Heart left ventricle (tissue), 16 donors: ENCODE measurements around the gene SAP30BP. TPM values are rescaled to one million over a fixed set of nuclear protein-coding genes. Genes with fewer than 3 reads are reported as not detected.

Experiments used
- ATAC-seq, 4 donors: fragments of 200-7000 bp; cut with Tn5 transposase; one replicate each; pipeline ENCODE4 v1.9.1; 2020 to 2022; ENCODE audit warnings: moderate library complexity in 4 of 4, mild to moderate bottlenecking in 3 of 4, moderate number of reproducible peaks in 1 of 4
- DNase-seq, 5 donors: peaks; one replicate each; pipeline ENCODE4 v3.0.0-alpha.2; 2020
- H3K27ac ChIP-seq, 12 donors: fragments of 200-600 bp; sonication (generic) in 4 of 12; one replicate each; pipeline versions ENCODE4 v1.5.0 to v1.8.0; 2016 to 2022; ENCODE audit warnings: mild to moderate bottlenecking in 2 of 12
- H3K27me3 ChIP-seq, 9 donors: fragments of 200-600 bp; sonication (generic) in 2 of 9; one replicate each; pipeline versions ENCODE4 v1.5.1 to v1.8.0; 2016 to 2022; ENCODE audit warnings: mild to moderate bottlenecking in 3 of 9
- H3K36me3 ChIP-seq, 9 donors: fragments of 200-600 bp; sonication (generic) in 2 of 9; one replicate each; pipeline versions ENCODE4 v1.5.0 to v1.8.0; 2018 to 2022; ENCODE audit warnings: mild to moderate bottlenecking in 2 of 9
- H3K4me1 ChIP-seq, 12 donors: fragments of 200-600 bp; sonication (generic) in 4 of 12; one replicate each; pipeline versions ENCODE4 v1.5.0 to v1.8.0; 2016 to 2022; ENCODE audit warnings: mild to moderate bottlenecking in 3 of 12
- H3K4me3 ChIP-seq, 12 donors: fragments of 200-600 bp; sonication (generic) in 4 of 12; one replicate each; pipeline versions ENCODE4 v1.5.0 to v1.8.0; 2017 to 2022; ENCODE audit warnings: mild to moderate bottlenecking in 9 of 12, moderate library complexity in 4 of 12
- H3K9me3 ChIP-seq, 12 donors: fragments of 200-600 bp; sonication (generic) in 4 of 12; one replicate each; pipeline versions ENCODE4 v1.5.0 to v1.8.0; 2016 to 2022; ENCODE audit warnings: mild to moderate bottlenecking in 1 of 12
- POLR2A ChIP-seq, 2 donors: fragments of 450-650 bp; IDR thresholded peaks; one replicate each; pipeline ENCODE4 v1.6.1; 2017; ENCODE audit warnings: antibody characterized with exemption in 2 of 2, mild to moderate bottlenecking in 2 of 2, moderate library complexity in 2 of 2
- WGBS, 4 donors: extraction: QIAGEN DNeasy Blood & Tissue Kit in 2 of 4; methylation state at CpG; one replicate each; pipeline versions ENCODE4 v1.1.5 to v1.1.7; 2013 to 2018; 5-methylcytosine and 5-hydroxymethylcytosine counted together
- intact Hi-C, 10 donors: fragments of 100-400 bp; cut with DNase I; formaldehyde crosslinking; loops; one replicate each; pipeline versions ENCODE4 v1.11.1 to v1.14.2; 2022
- polyA plus RNA-seq, 2 donors: library from polyadenylated mRNA; stranded (reverse); fragments of 200-250 nt; gene quantifications; one replicate each; pipeline ENCODE4 v1.2.3, GENCODE V29; 2013
- total RNA-seq, 9 donors: library from RNA; depleted of rRNA in 2 of 9; stranded (reverse); fragments of >200 nt in 2 of 9; fragmentation: NEBNext Ultra II Directional in 3 of 9; extraction: Animal tissue kit (Norgen Biotek cat#: 25700) in 3 of 9; gene quantifications; one replicate each; pipeline versions ENCODE4 v1.1.0 to v1.2.4, GENCODE V29; 2016 to 2023
- TF ChIP-seq, protein P1 (sequence below), 12 donors: fragments of 200-600 bp; sonication (generic) in 4 of 12; IDR thresholded peaks; one replicate each; pipeline versions ENCODE4 v1.5.0 to v1.8.0; 2018 to 2022; ENCODE audit warnings: antibody characterized with exemption in 12 of 12, mild to moderate bottlenecking in 5 of 12
- donor health status: ischemic (EF 13 %, LVEDD 7.1; RV severe dilation, severe dysfunction).
- donor health status: healthy with polysubstance abuse.
- donor health status: DM: no; HTN: yes; CAD: no.
- donor health status: DM: no; HTN: no; CAD: no.
- donor health status: ischemic (EF 25% LVEDD 6.9; RV normal size, moderate dysfunction).
- donor health status: ischemic (EF 25% LVEDD 5.7; RV mildly dilated, moderate dysfunction).
- donor health status: healthy.
- donor health status: DM: yes; HTN: yes; CAD: no.
- donor health status: ischemic (EF 35%, LVEDD 5.7; RV mildly dilated, moderate dysfunction).
- donor health status: nonischemic (EF 11% LVEDD 7.7; RV severe dilation, severe dysfunction).
- donor health status: DM: yes; HTN: yes; CAD: no.
- donor health status: PGD.
- donor health status: ischemic (EF 29% LVEDD 5.4; RV normal size, mild dysfunction).
- donor health status: nonischemic (EF 23%, LVEDD 6.1; RV moderate dilation, normal function).

SAP30BP gene
- total and polyA plus RNA-seq, 11 donors = 40.9 to 121 (median 54.6) TPM

DNA sequence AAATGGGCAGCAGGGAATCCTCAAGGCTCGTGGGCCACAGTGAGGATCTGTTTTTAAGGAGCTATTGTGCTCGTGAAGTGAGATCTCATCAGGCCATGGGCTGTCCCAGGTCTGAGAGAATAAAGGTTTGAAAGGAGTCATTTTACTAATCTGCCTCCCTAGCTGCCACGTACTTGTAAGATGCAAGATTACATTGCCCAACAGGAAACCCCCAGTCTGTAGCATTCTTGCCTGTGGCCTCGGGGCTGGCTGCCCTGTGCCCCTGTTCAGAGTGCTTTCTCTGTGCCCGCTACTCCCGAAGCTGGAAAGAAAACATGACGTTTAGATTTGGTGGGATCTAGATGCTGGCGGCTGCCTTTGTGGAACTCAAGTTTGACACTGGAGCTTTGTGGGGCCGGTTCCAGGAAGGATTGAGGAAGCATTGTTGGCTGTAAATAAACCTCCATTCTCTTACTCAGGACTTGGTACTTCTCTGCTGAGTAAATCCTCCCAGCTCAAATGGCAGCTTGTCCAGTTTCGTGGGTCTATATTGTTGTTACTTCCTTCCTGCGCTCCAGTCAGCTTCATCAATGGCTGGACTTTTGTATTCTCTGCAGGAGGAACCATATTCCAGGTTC is 21.2 kb downstream of the SAP30BP start:
- H3K36me3 ChIP-seq = peaks cover 0 to 31% (median 8%) of the 10 kb centered on the region in 9 donors
- no peaks in the 10 kb centered on the region for H3K27me3 ChIP-seq
- ATAC-seq = peak in 2 of 4 donors; percentile 9 to 35
- whole genome bisulfite sequencing, 4 donors = 56 to 73% (median 64%) methylated on average over 11 of the region's 11 CpGs
- H3K9me3 ChIP-seq = no peaks in the 10 kb centered on the region
- no peak for DNase-seq
- intact Hi-C loops = no loop called here
- H3K4me3 ChIP-seq = no peak overlapping the region
- TF ChIP-seq POLR2A (IDR thresholded peaks at IDR 0.05) = no peak
- TF ChIP-seq, protein P1, sequence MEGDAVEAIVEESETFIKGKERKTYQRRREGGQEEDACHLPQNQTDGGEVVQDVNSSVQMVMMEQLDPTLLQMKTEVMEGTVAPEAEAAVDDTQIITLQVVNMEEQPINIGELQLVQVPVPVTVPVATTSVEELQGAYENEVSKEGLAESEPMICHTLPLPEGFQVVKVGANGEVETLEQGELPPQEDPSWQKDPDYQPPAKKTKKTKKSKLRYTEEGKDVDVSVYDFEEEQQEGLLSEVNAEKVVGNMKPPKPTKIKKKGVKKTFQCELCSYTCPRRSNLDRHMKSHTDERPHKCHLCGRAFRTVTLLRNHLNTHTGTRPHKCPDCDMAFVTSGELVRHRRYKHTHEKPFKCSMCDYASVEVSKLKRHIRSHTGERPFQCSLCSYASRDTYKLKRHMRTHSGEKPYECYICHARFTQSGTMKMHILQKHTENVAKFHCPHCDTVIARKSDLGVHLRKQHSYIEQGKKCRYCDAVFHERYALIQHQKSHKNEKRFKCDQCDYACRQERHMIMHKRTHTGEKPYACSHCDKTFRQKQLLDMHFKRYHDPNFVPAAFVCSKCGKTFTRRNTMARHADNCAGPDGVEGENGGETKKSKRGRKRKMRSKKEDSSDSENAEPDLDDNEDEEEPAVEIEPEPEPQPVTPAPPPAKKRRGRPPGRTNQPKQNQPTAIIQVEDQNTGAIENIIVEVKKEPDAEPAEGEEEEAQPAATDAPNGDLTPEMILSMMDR (IDR thresholded peaks at IDR 0.05) = no peak
- H3K27ac ChIP-seq = peak overlapping the region in 11 of 12 donors; percentile 33 to 92 (median 63)
- peaks cover 2 to 90% (median 72%) of the 10 kb centered on the region in 12 donors for H3K4me1 ChIP-seq

DNA sequence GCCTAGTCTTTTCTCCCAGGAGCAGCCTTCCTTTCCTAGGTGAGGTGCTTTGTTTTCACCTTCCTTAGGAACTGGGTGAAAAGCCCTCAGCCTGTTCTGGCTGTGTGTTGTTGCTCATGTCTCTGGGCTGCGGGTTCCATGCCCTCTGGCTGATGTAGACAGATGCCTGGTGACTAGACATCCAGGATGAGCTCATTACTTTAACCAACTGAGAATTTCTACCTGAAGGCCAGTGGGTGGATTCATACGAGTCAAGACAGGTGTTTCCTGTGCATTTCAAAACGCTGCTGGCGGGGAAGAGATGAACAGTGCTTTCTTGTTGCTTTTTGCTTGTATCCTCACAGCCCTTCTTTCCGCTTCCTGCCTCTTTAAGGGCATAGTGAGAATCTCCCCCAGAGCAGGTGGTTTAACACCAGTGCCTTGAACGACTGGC is 22.3 kb downstream of the SAP30BP start:
- no peak for DNase-seq
- Histone ChIP-seq H3K27me3 (no peaks in the 10 kb centered on the region), H3K4me3 (no peak overlapping the region), H3K27ac (peak overlapping the region in 5 of 12 donors; percentile 61 to 92 (median 63)), H3K36me3 (peaks cover 0 to 42% (median 14%) of the 10 kb centered on the region in 9 donors), H3K9me3 (no peaks in the 10 kb centered on the region), H3K4me1 (peaks cover 2 to 90% (median 70%) of the 10 kb centered on the region in 12 donors)
- intact Hi-C loops = no loop called here
- 73 to 83% (median 78%) methylated on average over 6 of the region's 6 CpGs for WGBS, 4 donors
- no peak for TF ChIP-seq POLR2A (IDR thresholded peaks at IDR 0.05)
- TF ChIP-seq, protein P1 (IDR thresholded peaks at IDR 0.05) = no peak
- ATAC-seq = no peak

DNA sequence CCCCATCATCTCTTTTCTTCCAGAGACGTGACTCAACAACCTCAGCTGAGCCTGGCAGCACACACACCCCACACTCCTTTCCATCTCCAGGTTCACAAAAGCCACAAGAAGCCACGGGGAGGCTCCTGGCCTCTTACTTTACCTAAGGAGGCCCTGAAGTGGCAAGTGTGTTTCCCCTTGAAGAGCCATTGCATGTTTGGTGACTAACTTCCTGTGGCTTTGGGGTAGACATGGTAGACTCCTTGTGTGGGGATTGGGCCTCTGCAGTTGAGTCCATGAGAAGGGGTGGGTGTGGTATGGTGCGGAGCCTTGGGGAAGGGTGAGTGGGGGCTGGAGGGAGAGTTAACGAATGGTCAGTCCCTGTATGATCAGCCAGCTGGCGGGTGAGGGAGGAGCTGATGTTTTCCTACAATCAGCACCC is 24.2 kb downstream of the SAP30BP start:
- ATAC-seq (no peak), DNase-seq (no peak)
- Histone ChIP-seq H3K36me3 (peaks cover 0 to 57% (median 25%) of the 10 kb centered on the region in 9 donors), H3K9me3 (no peaks in the 10 kb centered on the region), H3K4me1 (peaks cover 2 to 89% (median 69%) of the 10 kb centered on the region in 12 donors), H3K4me3 (no peak overlapping the region), H3K27me3 (no peaks in the 10 kb centered on the region), H3K27ac (peak overlapping the region in 3 of 12 donors; percentile 24 to 95 (median 90))
- intact Hi-C loops = no loop called here
- TF ChIP-seq, protein P1 (IDR thresholded peaks at IDR 0.05) = no peak
- TF ChIP-seq POLR2A (IDR thresholded peaks at IDR 0.05) = no peak
- WGBS, 4 donors = 86 to 91% (median 89%) methylated on average over 5 of the region's 5 CpGs

DNA sequence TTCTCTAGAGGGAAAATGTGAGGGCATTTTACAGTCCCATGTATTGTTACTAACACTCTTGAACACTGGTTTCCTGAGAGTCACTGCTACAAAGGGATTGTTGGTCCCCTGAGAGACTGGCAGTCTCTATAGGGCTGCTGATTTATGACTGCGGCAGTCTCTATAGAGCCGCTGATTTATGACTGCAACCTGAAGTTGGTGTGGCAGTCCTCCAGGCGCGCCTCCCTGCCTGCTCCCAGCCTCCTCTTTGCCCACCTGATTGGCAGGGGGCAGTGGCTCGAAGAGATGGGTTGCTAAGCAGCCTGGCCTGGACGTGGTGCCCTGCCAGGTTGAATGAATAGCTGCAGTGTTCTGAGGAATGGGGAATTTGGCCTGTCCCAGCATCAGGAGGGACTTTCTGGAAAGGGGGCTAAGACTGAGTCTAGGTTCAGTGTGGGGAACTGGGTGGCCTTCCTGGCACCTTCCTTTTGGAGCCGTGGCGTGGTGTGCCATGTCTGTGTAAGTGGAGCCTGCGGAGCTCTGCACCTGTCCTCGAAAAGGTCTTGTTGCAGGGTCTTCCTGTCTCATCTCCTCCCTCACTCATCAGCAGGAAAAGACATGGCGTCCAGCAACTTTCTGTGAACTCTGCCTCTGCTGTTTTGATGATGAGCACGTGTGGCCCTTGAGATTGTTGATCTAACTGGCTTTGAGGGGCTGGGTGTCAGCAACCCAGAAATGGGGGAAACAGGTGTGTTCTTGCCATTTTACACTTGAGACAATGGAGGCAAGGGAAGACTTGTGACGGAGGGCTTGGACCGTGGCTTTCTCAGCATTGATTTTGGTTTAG is 24.9 kb downstream of the SAP30BP start:
- DNase-seq = no peak
- ATAC-seq = no peak
- TF ChIP-seq, protein P1 (IDR thresholded peaks at IDR 0.05) = no peak
- TF ChIP-seq POLR2A (IDR thresholded peaks at IDR 0.05) = no peak
- H3K9me3 ChIP-seq = no peaks in the 10 kb centered on the region
- peaks cover 2 to 86% (median 67%) of the 10 kb centered on the region in 12 donors for H3K4me1 ChIP-seq
- peak overlapping the region in 6 of 12 donors; percentile 19 to 95 (median 86) for H3K27ac ChIP-seq
- no peak overlapping the region for H3K4me3 ChIP-seq
- no peaks in the 10 kb centered on the region for H3K27me3 ChIP-seq
- intact Hi-C loops = no loop called here
- 81 to 88% (median 85%) methylated on average over 10 to 14 of the region's 14 CpGs for WGBS, 4 donors
- H3K36me3 ChIP-seq = peaks cover 0 to 60% (median 25%) of the 10 kb centered on the region in 9 donors
